BLaER1 (cell line): ENCODE measurements around the gene PTTG1IP.

Source experiments
- H3K27ac ChIP-seq: shearing (Covaris generic); formaldehyde crosslinking; 2 replicates; pipeline ENCODE4 v1.8.1; 2022
- H3K27me3 ChIP-seq: shearing (Covaris generic); formaldehyde crosslinking; 2 replicates; pipeline ENCODE4 v1.8.1; 2022
- H3K36me3 ChIP-seq: shearing (Covaris generic); formaldehyde crosslinking; 2 replicates; pipeline ENCODE4 v1.8.1; 2022
- H3K4me1 ChIP-seq: shearing (Covaris generic); formaldehyde crosslinking; 2 replicates; pipeline ENCODE4 v1.8.1; 2022
- H3K4me2 ChIP-seq: shearing (Covaris generic); formaldehyde crosslinking; 2 replicates; pipeline ENCODE4 v1.8.1; 2022
- H3K4me3 ChIP-seq: shearing (Covaris generic); formaldehyde crosslinking; 2 replicates; pipeline ENCODE4 v1.8.1; 2022
- H3K9ac ChIP-seq: shearing (Covaris generic); formaldehyde crosslinking; 2 replicates; pipeline ENCODE4 v1.8.1; 2022
- H3K9me3 ChIP-seq: shearing (Covaris generic); formaldehyde crosslinking; 2 replicates; pipeline ENCODE4 v1.8.1; 2022
- H4K20me1 ChIP-seq: shearing (Covaris generic); formaldehyde crosslinking; 2 replicates; pipeline ENCODE4 v1.8.1; 2022
- Cebpa-rat ChIP-seq: shearing (Covaris generic); IDR thresholded peaks from 2 replicates; pipeline ENCODE4 v1.8.1; 2022

PTTG1IP gene

GRCh38 chr21:44869781-44870747 lies 3.4 kb downstream of the PTTG1IP start:
- H3K36me3 ChIP-seq, result peaks cover 28% of the 10 kb centered on the region
- H3K4me1 ChIP-seq, result peaks cover 88% of the 10 kb centered on the region

GRCh38 chr21:44868707-44869106 lies 4.8 kb downstream of the PTTG1IP start:
- H3K9ac ChIP-seq, result no peak overlapping the region
- peak overlapping the region; percentile 67 for H3K4me2 ChIP-seq
- no peak for TF ChIP-seq Cebpa-rat
- peaks cover 95% of the 10 kb centered on the region for H4K20me1 ChIP-seq
- H3K9me3 ChIP-seq, result no peaks in the 10 kb centered on the region
- H3K27ac ChIP-seq, result no peak overlapping the region
- no peaks in the 10 kb centered on the region; the same call in 1 of the 2 replicates for H3K27me3 ChIP-seq
- no peak overlapping the region for H3K4me3 ChIP-seq
- peaks cover 42% of the 10 kb centered on the region for H3K36me3 ChIP-seq
- peaks cover 83% of the 10 kb centered on the region for H3K4me1 ChIP-seq

More at GRCh38 chr21:44869781-44870747, 3.4 kb downstream of the PTTG1IP start:
- Histone ChIP-seq H4K20me1 (peaks cover 81% of the 10 kb centered on the region), H3K4me2 (peak overlapping the region; percentile 96; the same call in 1 of the 2 replicates), H3K9ac (no peak overlapping the region), H3K4me3 (no peak overlapping the region), H3K27me3 (peaks cover 11% of the 10 kb centered on the region; the same call in 1 of the 2 replicates), H3K9me3 (no peaks in the 10 kb centered on the region), H3K27ac (no peak overlapping the region)
- no peak for TF ChIP-seq Cebpa-rat

GRCh38 chr21:44867999-44868700 lies 5.3 kb downstream of the PTTG1IP start:
- peaks cover 83% of the 10 kb centered on the region for H3K4me1 ChIP-seq
- H3K4me3 ChIP-seq, result no peak overlapping the region
- no peak overlapping the region for H3K9ac ChIP-seq
- H3K9me3 ChIP-seq, result no peaks in the 10 kb centered on the region
- TF ChIP-seq Cebpa-rat, result no peak
- no peak overlapping the region for H3K27ac ChIP-seq
- H3K4me2 ChIP-seq, result peak overlapping the region; percentile 67
- H3K27me3 ChIP-seq, result no peaks in the 10 kb centered on the region; the same call in 1 of the 2 replicates
- peaks cover 47% of the 10 kb centered on the region for H3K36me3 ChIP-seq
- H4K20me1 ChIP-seq, result peaks cover 100% of the 10 kb centered on the region

- Histone ChIP-seq H3K9ac (no peak overlapping the region), H3K27ac (no peak overlapping the region)
These were observed 6.0 kb downstream of the PTTG1IP start for GRCh38 chr21:44867464-44867863.

GRCh38 chr21:44866780-44867179 lies 6.7 kb downstream of the PTTG1IP start:
- Histone ChIP-seq H3K27ac (no peak overlapping the region), H3K9me3 (no peaks in the 10 kb centered on the region), H3K4me2 (peak overlapping the region; percentile 83), H3K4me1 (peaks cover 74% of the 10 kb centered on the region), H3K9ac (no peak overlapping the region), H3K4me3 (no peak overlapping the region), H3K36me3 (peaks cover 61% of the 10 kb centered on the region), H4K20me1 (peaks cover 100% of the 10 kb centered on the region), H3K27me3 (no peaks in the 10 kb centered on the region; the same call in 1 of the 2 replicates)
- TF ChIP-seq Cebpa-rat, result no peak

More at GRCh38 chr21:44867464-44867863, 6.0 kb downstream of the PTTG1IP start:
- Histone ChIP-seq H3K4me1 (peaks cover 80% of the 10 kb centered on the region), H3K27me3 (no peaks in the 10 kb centered on the region; the same call in 1 of the 2 replicates), H3K36me3 (peaks cover 54% of the 10 kb centered on the region), H3K4me2 (peak overlapping the region; percentile 83; the same call in 1 of the 2 replicates), H4K20me1 (peaks cover 100% of the 10 kb centered on the region), H3K9me3 (no peaks in the 10 kb centered on the region), H3K4me3 (no peak overlapping the region)
- TF ChIP-seq Cebpa-rat, result no peak

- H3K9ac ChIP-seq, result no peak overlapping the region
- peaks cover 71% of the 10 kb centered on the region for H3K36me3 ChIP-seq
- no peaks in the 10 kb centered on the region for H3K9me3 ChIP-seq
- H3K4me3 ChIP-seq, result no peak overlapping the region
- H3K4me2 ChIP-seq, result peak overlapping the region; percentile 83
- H3K27ac ChIP-seq, result peak overlapping the region; percentile 18; the same call in 1 of the 2 replicates
- peaks cover 63% of the 10 kb centered on the region for H3K4me1 ChIP-seq
- TF ChIP-seq Cebpa-rat, result no peak
- peaks cover 100% of the 10 kb centered on the region for H4K20me1 ChIP-seq
- no peaks in the 10 kb centered on the region for H3K27me3 ChIP-seq
These were observed 7.8 kb downstream of the PTTG1IP start for GRCh38 chr21:44865561-44866280.

- Histone ChIP-seq H3K4me3 (no peak overlapping the region), H3K4me1 (peaks cover 53% of the 10 kb centered on the region), H3K9ac (no peak overlapping the region), H4K20me1 (peaks cover 100% of the 10 kb centered on the region), H3K27me3 (no peaks in the 10 kb centered on the region), H3K27ac (no peak overlapping the region), H3K9me3 (no peaks in the 10 kb centered on the region), H3K4me2 (no peak overlapping the region), H3K36me3 (peaks cover 87% of the 10 kb centered on the region)
- no peak for TF ChIP-seq Cebpa-rat
These were observed 10.4 kb downstream of the PTTG1IP start for GRCh38 chr21:44862869-44863685.

GRCh38 chr21:44858791-44859190 lies 14.7 kb downstream of the PTTG1IP start:
- Histone ChIP-seq H4K20me1 (peaks cover 96% of the 10 kb centered on the region), H3K4me2 (peak overlapping the region; percentile 94), H3K9ac (0 out of 2 replicates have a peak overlapping the region, but pooled peaks have one; percentile 8), H3K9me3 (no peaks in the 10 kb centered on the region), H3K27ac (no peak overlapping the region), H3K4me1 (peaks cover 59% of the 10 kb centered on the region), H3K4me3 (no peak overlapping the region), H3K27me3 (no peaks in the 10 kb centered on the region; the same call in 1 of the 2 replicates), H3K36me3 (peaks cover 67% of the 10 kb centered on the region)
- no peak for TF ChIP-seq Cebpa-rat
